HUES48 (cell line): ENCODE data around the gene GPS1.

Source experiments
- H3K27ac ChIP-seq: one replicate; pipeline ENCODE4 v1.7.0; 2013; ENCODE audit warnings: low read depth, low read length, inconsistent platforms
- H3K27me3 ChIP-seq: 2 replicates; pipeline ENCODE4 v1.6.1; 2013; ENCODE audit warnings: mild to moderate bottlenecking, low read length; ENCODE audit not compliant: control insufficient read depth, insufficient read depth
- H3K36me3 ChIP-seq: 2 replicates; pipeline ENCODE4 v1.6.1; 2013; ENCODE audit warnings: low read length; ENCODE audit not compliant: control insufficient read depth, insufficient read depth
- H3K4me1 ChIP-seq: 2 replicates; pipeline ENCODE4 v1.6.1; 2013; ENCODE audit warnings: mild to moderate bottlenecking, low read length; ENCODE audit not compliant: control insufficient read depth, insufficient read depth
- H3K4me3 ChIP-seq: 2 replicates; pipeline ENCODE4 v1.5.1; 2013; ENCODE audit warnings: mild to moderate bottlenecking, low read depth, low read length
- H3K9ac ChIP-seq: 2 replicates; pipeline ENCODE4 v1.6.1; 2013; ENCODE audit warnings: mild to moderate bottlenecking, low read depth, low read length, moderate library complexity
- H3K9me3 ChIP-seq: 2 replicates; pipeline ENCODE4 v1.6.1; 2013; ENCODE audit warnings: low read length; ENCODE audit not compliant: control insufficient read depth, insufficient read depth

Gene GPS1

DNA sequence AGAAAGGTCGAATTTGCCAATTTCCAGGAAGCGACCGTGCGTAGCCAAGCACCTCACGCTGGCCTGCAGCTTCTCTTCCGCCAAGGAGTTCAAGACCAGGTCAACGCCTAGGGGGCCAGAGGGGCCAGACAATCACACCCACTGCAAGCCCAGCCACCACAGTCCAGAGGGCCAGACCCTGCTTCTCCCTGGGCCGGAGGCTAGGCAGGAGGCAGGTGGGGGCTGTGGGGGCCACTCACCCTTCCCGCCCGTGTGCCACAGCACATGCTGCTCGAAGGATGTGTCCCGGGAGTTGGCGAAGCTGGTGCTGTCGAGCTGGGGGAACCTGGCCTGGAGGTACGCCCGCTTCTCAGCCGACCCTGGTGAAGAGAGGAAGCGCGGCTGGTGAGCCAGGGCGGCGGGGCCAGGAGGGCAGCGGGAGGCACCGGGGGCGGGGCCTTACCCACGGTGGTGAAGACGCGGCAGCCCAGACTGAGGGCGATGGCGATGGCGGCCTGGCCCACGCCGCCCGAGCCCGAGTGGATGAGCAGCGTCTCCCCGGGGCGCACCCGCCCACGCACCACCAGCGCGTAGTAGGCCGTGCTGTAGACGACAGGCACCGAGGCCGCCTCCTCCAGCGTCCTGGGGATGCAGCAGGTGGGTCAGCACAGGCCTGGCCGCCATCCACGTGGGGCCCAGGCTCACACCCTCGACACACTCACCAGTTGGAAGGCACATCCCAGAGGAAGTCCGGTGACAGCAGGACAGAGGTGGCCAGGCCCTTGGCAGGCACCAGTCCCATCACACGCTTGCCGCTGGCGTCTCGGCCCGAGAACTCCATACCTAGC is 32.0 kb downstream of the GPS1 start:
- H3K4me3 ChIP-seq: no peak overlapping the region
- no peak overlapping the region for H3K27ac ChIP-seq
- H3K9ac ChIP-seq: no peak overlapping the region
- H3K27me3 ChIP-seq: no peaks in the 10 kb centered on the region
- H3K9me3 ChIP-seq: no peaks in the 10 kb centered on the region
- no peaks in the 10 kb centered on the region for H3K4me1 ChIP-seq
- H3K36me3 ChIP-seq: peaks cover 97% of the 10 kb centered on the region

DNA sequence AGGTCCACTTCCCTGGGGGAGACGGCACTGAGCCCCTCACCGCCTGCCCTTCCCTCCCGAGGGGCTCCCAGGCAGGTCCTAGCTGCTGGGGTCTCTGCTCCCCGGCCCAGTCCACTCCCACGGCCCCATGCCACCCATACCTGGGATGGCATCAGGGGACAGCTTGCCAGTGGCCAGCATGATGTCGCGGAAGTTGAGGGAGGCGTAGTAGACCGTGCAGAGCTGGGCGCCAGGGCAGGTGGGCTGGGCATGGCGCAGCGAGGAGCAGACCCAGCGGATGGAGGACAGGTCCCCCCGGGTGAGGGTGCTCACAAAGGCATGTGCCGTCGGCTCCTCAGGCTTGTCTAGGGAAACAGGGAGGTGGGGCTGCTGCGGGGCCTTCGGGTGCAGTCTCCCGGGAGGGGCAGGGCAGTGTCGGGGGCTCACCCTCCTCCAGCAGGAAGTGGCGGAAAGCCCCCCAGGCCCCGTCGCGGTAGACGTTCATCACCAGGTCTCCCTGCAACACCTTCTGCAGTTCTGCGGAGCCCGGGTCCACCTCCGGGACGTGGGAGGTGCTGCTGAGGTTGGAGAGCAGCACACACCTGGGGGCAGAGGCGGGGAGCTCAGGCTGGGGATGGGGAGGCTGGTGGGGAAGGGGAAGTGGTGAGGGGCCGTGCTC is 32.8 kb downstream of the GPS1 start:
- H3K27me3 ChIP-seq: no peaks in the 10 kb centered on the region
- H3K36me3 ChIP-seq: peaks cover 99% of the 10 kb centered on the region
- no peak overlapping the region for H3K27ac ChIP-seq
- no peaks in the 10 kb centered on the region for H3K9me3 ChIP-seq
- H3K9ac ChIP-seq: no peak overlapping the region
- no peak overlapping the region for H3K4me3 ChIP-seq
- H3K4me1 ChIP-seq: no peaks in the 10 kb centered on the region

DNA sequence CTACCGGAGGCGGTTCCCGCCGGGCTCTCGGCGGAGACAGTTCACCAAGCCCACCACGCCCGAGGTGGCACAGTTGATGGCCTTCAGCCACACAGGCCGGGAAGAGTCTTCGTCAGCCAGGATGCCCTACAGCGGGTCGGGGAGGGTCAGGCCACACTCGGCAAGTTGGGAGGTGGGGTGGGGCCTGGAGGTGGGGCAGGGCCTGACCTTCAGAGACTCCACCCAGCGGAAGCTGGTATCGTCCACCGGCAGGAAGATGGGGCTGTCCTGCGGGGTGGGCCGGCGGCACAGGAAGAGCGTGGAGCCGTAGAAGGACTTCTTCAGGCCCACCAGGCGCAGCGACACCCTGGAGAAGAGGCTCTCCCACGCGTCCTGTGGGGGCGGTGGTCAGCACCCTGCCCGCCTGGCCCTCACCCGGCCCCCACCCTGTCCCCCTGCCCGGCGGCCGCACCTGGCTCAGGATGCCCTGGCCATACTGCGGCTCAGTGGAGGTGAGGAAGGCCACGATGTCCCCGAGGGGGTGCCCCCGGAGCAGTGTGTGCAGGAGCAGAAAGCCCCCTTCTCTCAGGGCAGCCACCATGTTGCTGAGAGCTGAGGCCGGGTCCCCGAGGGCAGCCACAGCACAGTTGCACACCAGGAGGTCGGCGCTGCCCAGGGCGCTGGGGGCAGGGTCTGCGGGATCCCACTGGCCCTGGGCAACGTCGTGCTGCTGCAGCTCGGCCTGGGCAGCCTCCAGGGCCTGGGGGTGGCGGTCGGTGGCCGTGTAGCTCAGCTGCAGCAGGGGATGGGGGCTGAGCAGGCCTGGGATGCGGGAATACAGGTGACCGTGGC is 33.5 kb downstream of the GPS1 start:
- H3K4me3 ChIP-seq: no peak overlapping the region
- H3K4me1 ChIP-seq: no peaks in the 10 kb centered on the region
- H3K9me3 ChIP-seq: no peaks in the 10 kb centered on the region
- no peaks in the 10 kb centered on the region for H3K27me3 ChIP-seq
- H3K27ac ChIP-seq: no peak overlapping the region
- no peak overlapping the region for H3K9ac ChIP-seq
- peaks cover 99% of the 10 kb centered on the region for H3K36me3 ChIP-seq

DNA sequence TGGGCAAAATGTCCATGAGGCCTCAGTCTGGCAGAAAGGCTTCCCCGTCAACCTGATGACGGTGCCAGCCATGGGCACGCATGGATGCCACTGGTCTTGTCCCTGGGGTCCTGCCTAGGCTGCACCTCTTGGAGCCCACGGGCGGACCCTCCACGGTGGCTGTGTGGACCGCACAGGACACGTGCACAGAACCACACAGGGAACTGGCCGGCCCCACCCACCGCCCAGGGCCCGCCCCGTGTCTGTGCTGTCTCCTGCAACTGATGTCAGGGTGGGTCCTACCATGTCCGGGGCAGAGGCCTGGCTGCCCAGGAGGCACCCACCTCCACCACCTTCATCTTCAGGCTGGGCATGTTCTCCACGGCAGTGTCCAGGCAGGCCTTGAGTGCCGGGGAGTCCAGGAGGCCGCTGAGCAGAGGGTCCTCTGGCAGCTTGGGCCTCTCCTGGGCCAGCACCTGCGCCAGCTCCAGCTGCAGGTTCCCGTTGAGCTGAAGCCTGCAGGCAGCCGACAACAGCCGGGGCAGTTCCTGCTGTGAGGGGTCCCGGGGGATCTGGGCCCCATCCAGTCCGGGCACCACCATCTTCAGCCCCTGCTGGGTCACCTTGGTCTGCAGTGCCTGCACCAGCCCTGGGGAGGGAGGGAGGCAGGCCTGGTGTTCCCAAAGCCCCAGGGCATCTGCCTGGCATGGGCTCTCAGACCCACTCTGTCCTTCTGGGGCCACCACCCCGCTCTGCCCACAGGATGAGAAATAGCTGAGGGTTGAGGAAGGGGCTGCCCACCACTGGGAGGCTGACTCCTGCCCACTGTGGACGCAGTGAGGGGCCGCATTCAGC is 34.5 kb downstream of the GPS1 start:
- Histone ChIP-seq H3K9ac (no peak overlapping the region), H3K4me3 (no peak overlapping the region), H3K27me3 (no peaks in the 10 kb centered on the region), H3K4me1 (no peaks in the 10 kb centered on the region), H3K27ac (no peak overlapping the region), H3K36me3 (peaks cover 99% of the 10 kb centered on the region), H3K9me3 (no peaks in the 10 kb centered on the region)

DNA sequence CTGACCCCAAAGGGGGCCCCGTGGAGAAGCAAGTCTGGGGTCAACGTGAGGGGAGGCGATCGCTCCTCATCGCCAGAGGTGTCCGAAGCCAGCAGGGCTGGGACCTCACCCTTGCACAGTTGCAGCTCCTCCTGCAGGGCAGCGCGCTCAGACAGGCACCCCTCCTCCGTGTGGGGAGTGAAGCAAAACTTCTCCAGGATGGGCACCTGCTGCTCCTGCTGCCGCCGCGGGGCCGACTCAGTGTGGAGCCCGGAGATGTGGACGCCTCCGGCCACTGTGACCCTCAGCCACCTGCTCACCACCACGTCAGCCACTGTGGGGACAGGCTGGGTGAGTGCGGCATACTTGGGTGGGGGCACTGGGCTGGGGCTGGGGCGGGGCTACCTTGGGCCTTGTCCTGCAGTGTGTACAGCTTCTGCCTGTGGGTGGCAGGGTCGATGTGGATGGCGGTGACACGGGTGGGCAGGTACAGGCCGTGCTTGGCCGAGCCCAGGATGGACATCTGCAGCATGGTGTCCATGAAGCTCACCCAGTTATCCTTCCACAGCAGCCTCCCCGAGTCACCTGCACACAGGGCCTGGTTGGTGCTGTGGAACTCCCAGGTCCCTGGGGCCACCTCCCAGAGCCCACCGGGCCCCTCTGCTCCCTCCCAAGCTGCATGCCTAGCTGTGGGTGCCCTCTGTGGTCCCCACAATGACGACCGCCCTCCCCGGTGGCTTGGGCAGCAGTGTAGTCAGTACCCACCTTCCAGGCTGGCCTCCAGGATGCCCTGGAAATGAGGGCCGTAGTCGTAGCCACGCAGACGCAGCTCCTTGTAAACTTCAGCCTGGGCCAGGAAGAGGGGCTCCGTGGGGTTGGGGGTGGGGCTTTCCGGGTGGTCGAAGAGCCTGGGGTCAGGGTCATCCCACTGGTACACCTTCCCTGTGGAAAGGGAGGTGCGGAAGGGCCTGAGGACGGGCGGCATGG is 35.5 kb downstream of the GPS1 start:
- Histone ChIP-seq H3K4me3 (no peak overlapping the region), H3K36me3 (peaks cover 100% of the 10 kb centered on the region), H3K9ac (no peak overlapping the region), H3K27ac (no peak overlapping the region), H3K4me1 (no peaks in the 10 kb centered on the region), H3K27me3 (no peaks in the 10 kb centered on the region), H3K9me3 (no peaks in the 10 kb centered on the region)

DNA sequence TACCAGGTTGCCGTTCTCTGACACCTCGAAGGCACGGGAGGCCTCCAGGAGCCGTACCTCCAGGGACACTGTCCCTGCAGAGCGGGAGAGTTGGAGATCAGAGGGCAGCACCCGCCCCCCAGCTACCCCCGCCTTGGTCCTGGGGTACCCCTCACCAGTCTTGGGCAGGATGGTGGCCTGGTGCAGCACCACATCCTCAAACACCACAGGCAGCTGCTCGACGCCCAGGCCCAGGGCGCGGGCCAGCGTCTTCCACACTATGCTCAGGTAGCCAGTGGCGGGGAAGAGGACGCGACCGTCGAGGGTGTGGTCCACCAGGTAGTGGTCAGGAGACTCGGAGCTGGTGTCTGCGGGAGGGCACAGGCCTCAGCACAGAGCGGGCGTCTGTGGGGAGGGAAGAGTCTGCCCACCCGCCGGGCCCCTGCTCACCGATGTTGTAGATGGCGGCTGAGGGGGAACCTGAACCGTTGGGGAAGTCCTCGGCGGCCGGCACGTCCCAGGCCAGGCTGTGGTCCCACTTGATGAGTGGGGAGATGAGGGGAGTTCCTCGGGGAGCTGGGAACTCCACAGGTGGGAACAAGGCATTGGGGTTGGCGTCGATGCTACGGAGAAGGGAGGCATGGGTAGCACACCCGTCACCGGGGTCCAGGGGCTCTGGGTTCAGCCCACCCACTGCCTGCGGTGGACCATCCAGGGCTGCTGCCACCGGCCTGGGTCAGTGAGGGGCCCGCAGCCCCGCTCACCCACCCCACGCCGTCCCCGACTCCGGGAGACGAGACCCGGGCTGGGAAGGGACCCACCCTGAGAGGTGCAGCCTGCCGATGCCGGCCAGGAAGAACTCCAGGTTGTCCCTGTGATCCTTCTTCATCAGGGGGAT is 36.5 kb downstream of the GPS1 start:
- Histone ChIP-seq H3K4me1 (no peaks in the 10 kb centered on the region), H3K36me3 (peaks cover 99% of the 10 kb centered on the region), H3K9ac (no peak overlapping the region), H3K9me3 (no peaks in the 10 kb centered on the region), H3K4me3 (no peak overlapping the region), H3K27me3 (no peaks in the 10 kb centered on the region), H3K27ac (no peak overlapping the region)

DNA sequence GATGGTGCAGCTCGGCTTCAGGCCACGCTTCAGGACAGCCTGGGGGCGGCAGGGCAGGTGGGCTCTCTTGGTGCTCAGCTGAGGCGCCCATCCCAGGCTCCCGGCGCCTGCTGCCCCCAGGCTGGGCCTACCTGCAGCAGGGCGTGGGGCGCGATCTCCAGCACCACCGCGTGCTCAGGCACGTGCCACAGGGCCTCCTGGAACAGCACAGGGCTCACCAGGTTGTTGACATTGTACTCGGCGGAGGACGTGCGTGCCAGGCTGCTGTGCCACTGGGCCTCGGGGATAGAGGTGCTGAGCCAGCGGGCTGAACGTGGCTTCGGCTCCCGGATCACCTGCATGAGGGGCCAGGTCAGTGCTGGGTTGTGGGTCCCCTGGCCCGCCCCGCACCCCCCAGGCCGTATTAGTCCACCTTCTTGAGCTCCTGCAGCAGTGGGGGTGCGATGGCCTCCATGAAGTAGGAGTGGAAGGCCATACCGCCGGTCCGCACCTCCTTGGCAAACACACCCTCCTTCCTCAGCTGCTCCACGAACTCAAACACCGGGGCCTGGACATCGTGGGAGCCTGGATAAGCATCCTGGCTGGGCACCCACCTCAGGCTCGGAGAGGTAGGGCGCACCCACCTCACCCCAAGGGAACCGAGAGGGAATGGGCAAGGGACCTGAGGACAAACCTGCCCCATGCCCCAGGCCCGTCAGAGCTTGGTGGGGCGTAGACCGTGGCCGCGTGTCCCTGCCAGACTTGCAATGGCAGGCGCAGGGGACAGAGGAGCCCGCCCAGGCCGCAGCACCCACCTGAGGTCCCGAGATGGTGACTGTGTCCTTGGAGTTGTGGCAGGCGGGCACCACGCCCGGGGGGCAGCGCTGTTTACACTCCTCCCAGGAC is 37.4 kb downstream of the GPS1 start:
- Histone ChIP-seq H3K4me3 (no peak overlapping the region), H3K36me3 (peaks cover 98% of the 10 kb centered on the region), H3K4me1 (no peaks in the 10 kb centered on the region), H3K9me3 (no peaks in the 10 kb centered on the region), H3K27me3 (no peaks in the 10 kb centered on the region), H3K9ac (no peak overlapping the region), H3K27ac (no peak overlapping the region)

DNA sequence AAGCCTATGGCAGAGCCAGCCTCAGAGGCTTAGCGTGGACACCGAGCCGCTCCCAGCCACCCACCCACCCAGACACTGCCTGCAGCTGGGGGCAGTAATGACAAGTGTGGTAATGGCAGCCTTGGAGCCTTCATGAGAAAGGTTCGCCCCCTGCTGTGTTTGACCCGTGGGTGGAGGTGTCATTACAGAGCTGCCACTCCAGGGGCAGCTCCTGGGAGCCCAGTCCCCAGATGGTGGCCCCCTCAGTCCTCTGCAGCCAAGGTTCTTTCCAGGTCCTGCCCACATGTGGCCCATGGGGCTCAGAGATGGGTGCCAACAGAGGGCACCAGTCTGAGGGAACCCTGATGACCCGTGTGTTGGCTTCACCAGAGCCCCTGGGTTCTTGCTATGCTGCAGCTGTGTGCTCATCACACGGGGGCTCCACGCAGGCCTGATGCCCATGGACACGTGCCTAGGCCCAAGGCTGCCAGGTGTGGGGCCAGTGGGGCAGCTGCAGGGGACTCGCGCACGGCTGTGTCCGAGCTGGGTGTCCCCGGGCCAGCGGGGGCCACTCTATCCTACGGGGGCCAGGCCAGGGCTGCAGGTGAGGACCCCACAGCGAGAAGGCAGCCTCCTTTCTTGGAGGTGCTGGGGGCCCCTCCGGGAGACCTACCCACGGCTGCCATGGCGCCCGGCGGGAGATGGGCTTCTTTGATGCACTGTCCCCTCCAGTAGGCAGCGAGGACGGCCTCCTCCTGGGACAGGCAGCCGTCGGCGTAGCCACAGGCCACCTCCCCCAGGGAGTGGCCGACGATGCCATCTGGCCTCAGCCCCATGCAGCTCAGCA is 38.2 kb downstream of the GPS1 start:
- Histone ChIP-seq H3K36me3 (peaks cover 94% of the 10 kb centered on the region), H3K27ac (no peak overlapping the region), H3K4me1 (no peaks in the 10 kb centered on the region)

More for the DNA sequence above, 38.2 kb downstream of the GPS1 start:
- H3K27me3 ChIP-seq: no peaks in the 10 kb centered on the region
- H3K9me3 ChIP-seq: no peaks in the 10 kb centered on the region
- H3K9ac ChIP-seq: no peak overlapping the region
- no peak overlapping the region for H3K4me3 ChIP-seq
